ENCODE results near the gene CDK6.

DNA sequence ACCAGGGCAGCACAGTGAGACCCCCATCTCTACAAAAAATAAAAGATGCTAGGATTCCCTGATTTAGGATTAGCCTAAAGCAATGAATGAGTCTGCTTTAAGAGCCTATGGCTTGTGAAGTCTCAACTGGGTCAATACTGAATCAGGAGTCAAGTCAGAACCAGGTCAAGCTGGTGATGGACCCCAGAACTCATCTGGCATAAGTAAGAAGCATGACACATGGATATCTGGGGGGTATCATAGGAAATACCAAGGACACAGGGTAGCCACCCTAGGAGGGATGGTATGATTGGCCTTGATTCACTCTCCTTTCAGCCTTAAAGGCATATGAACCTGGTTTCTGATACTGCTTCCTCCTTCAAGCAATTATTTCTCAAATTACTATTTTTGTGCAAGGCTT lies 167.8 kb downstream of the CDK6 start:
- TF ChIP-seq, protein P1, sequence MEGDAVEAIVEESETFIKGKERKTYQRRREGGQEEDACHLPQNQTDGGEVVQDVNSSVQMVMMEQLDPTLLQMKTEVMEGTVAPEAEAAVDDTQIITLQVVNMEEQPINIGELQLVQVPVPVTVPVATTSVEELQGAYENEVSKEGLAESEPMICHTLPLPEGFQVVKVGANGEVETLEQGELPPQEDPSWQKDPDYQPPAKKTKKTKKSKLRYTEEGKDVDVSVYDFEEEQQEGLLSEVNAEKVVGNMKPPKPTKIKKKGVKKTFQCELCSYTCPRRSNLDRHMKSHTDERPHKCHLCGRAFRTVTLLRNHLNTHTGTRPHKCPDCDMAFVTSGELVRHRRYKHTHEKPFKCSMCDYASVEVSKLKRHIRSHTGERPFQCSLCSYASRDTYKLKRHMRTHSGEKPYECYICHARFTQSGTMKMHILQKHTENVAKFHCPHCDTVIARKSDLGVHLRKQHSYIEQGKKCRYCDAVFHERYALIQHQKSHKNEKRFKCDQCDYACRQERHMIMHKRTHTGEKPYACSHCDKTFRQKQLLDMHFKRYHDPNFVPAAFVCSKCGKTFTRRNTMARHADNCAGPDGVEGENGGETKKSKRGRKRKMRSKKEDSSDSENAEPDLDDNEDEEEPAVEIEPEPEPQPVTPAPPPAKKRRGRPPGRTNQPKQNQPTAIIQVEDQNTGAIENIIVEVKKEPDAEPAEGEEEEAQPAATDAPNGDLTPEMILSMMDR (IDR thresholded peaks at IDR 0.05) = no peak
- TF ChIP-seq POLR2AphosphoS5 (IDR thresholded peaks at IDR 0.05) = no peak

Measured in stomach (tissue), 4 donors.